ENCODE results near the gene TMEM79.

DNA sequence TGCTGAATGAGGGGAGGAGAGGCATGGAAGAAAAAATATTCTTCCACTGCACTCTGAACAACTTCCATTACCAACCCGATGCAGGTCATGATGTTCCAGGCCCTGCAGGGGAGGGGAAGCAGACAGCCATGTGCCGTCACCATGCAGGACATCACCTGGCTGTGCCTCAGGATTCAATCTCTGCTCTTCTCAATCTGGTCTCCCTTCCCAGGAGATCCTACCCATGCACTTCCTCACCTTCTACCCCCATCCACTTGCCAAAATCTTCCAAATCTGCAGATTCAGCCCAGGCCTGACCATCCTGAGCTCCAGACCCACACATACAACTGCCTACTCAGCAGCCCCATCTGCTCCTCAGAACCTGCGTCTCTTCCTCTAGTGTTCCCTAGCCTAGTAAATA is 30.5 kb upstream of the TMEM79 start:
- TF ChIP-seq, protein P1, sequence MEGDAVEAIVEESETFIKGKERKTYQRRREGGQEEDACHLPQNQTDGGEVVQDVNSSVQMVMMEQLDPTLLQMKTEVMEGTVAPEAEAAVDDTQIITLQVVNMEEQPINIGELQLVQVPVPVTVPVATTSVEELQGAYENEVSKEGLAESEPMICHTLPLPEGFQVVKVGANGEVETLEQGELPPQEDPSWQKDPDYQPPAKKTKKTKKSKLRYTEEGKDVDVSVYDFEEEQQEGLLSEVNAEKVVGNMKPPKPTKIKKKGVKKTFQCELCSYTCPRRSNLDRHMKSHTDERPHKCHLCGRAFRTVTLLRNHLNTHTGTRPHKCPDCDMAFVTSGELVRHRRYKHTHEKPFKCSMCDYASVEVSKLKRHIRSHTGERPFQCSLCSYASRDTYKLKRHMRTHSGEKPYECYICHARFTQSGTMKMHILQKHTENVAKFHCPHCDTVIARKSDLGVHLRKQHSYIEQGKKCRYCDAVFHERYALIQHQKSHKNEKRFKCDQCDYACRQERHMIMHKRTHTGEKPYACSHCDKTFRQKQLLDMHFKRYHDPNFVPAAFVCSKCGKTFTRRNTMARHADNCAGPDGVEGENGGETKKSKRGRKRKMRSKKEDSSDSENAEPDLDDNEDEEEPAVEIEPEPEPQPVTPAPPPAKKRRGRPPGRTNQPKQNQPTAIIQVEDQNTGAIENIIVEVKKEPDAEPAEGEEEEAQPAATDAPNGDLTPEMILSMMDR (IDR thresholded peaks at IDR 0.05), result no peak
- TF ChIP-seq EP300 (IDR thresholded peaks at IDR 0.05; ENCODE audit: low read depth), result no peak
- no peak for TF ChIP-seq POLR2AphosphoS5 (IDR thresholded peaks at IDR 0.05)
